GM19438 (cell line): ENCODE results near the gene INPP5A.

ENCODE experiments used
- ATAC-seq: cut with Tn5 transposase; IDR thresholded peaks from one replicate; pipeline ENCODE4 v1.9.1; 2021; ENCODE audit warnings: low read depth; ENCODE audit not compliant: unreplicated experiment

INPP5A gene

DNA sequence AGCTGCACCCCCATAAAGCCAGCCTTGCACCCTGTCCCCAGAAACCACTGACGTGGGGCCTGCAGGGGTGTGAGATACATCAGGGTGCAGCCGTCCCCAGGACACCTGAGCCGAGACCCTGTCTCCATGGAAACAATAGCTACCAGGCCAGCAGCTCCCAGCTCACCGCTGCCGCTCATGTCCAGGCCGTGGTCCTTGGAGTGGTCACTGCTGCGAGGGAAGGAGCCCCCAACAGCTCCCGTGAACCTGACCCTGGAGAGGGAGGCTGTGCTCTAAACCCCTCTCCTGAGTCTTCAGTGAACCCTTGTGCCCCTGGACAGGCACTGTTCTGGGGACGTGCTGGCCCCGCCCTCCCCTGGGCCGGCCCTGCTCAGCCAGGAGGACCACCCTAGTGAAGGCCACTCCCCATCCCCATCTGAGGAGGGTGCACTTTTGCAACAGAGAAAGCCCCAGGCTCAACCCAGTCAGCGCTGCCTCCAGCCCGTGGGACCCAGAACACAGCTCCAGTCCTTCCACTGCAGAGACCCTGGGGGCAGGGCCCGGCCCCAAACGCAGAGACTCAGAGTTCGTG, 19.6 kb upstream of the INPP5A start:
- no peak for ATAC-seq

DNA sequence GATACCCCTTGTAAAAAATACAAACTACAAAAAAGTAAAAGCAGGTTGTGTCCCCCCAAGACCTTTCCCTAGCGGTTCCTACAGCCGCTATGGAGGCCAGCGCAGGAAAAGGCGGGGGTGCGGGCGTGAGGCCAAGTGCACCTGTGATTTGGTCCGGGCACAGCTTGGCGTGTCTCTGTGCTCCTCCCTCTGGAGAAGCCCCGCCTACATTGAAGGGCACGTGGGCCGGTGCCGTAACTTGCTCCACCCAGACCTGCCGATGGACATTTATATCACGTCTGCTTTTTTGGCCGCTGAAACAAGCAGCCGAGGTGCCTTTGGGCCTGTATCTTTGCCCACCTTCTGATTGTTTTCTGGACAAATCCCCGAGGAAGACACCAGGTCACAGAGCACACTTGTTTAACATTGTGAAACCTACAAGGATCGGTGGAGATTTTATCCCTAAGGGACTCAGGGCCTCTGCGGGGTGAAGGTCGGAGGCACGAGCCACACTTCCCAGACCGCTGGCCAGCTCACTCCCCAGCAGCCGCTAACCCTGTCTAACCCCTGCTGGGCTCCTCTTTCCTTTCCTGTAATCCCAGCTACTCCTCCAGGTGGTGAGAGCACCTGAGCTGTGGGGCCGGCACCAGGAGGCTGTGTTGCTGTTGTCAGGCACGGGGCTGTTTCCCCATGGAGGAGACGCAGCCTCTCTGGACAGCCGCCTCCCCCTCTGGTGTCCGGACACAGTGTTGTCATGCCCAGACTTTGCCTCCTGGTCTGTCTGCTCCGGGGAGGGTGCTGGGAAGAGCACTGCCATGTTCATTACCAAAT, 18.8 kb upstream of the INPP5A start:
- no peak for ATAC-seq

DNA sequence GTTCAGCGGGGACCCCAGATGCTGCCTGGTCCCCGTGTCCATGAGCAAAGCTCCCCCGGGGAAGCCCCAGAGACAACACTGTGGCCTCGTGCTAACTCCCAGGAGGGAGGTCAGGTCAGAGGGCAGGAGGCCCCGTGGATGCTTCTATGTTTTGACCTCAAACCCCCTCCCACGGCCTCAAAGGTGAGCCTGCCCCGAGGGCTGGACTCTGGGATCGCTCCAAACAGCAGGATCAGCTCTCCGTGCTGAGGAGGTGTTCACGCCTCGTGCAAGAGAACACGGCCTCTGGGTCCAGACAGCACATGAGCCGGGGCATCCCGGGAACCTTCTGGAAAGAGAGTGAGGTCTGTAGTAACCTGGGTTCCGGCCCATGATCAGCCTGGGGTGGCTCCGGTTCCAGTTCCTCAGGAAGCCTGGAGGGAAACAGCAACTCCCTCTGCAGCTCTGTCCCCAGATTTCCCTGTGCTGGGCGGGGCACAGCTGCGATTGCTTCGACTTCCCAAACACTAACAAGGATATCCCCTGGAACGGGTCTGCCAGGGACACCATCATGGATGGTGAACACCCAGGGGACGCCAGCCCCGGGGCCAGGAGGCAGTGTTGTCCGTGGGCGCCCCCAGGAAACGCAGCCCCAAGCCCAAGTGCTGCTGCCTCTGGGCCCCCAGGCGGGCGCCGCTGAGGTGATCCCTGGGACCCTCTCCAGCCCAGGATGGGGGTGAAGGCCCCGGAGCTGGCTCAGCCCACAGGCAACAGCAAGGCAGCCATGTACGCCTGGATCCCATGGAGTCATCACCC, 18.0 kb upstream of the INPP5A start:
- ATAC-seq: no peak

DNA sequence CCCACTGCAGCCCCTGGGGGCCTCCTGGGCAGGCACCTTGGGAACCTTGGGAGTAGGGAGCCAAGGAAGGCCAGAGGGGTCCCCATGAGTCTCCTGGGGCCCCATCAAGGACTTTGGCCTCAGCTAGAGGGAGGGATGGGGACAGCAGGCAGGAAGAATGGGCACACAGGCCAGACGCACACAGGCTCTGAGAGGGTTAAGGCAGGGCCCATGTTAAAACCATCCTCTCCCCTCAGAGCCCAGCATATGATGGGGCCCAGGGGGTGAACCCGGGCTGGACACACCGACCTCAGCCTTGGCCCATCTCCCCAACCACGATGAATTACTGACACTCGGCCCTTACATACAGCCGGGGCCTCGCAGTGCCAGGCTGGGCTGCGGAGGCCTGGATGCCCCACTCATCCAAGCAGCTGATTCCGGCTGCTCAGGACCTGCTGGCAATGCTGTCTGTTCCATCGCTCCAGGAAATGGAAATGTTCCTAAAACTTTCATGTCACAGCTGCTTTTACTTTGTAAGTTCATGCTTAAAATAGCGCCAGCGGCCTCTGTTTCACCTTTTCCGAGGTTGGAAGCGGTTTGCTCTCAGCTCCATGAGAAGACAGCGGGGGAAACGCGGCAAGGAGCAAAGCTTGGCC, 17.3 kb upstream of the INPP5A start:
- ATAC-seq: no peak

DNA sequence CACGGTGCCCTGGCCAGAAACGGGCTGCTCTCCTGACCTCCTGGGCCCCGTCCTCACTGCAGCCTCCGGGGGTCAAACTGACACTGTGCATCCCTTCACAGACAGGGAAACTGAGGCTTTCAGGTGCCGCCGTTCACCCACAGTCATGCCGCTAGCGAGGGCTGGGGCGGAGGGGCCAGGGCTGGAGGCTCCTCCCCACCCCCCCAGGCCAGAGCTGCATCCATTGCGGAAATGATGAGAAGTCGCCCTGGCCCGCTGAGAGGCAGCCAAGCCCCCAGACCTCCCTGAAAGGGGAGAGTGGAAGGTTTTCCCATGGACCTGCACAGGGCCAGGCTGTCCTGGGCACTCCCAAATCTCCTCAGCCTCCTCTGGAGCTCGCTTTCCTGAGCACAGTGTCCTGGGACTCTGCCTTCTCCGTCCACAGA, 16.5 kb upstream of the INPP5A start:
- ATAC-seq: no peak

DNA sequence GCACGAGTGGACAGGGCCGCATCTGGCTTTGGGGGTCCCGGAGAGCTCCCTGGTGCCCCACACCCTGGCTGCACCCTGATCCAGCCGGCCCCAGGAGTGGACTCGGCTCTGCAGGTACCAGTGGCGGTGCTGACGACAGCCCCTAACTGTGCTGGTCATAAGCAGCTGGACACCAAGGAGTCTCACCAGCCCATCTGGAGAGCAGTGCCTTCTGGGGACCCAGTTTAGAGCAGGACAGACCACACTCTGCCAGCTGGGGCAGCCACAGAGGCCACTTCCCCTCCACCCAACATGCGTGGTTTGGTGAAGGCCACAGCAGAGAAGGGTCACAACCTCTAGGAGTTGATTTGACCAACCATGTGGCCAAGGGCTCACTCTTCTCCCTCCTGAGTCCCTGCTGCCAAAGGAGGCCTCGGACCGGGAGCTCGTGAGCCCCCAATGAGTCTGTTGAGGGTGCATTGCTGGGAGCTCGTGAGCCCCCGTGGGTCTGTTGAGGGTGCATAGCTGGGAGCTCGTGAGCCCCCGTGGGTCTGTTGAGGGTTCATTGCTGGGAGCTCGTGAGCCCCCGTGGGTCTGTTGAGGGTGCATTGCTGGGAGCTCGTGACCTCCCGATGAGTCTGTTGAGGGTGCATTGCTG, 16.0 kb upstream of the INPP5A start:
- ATAC-seq: no peak

DNA sequence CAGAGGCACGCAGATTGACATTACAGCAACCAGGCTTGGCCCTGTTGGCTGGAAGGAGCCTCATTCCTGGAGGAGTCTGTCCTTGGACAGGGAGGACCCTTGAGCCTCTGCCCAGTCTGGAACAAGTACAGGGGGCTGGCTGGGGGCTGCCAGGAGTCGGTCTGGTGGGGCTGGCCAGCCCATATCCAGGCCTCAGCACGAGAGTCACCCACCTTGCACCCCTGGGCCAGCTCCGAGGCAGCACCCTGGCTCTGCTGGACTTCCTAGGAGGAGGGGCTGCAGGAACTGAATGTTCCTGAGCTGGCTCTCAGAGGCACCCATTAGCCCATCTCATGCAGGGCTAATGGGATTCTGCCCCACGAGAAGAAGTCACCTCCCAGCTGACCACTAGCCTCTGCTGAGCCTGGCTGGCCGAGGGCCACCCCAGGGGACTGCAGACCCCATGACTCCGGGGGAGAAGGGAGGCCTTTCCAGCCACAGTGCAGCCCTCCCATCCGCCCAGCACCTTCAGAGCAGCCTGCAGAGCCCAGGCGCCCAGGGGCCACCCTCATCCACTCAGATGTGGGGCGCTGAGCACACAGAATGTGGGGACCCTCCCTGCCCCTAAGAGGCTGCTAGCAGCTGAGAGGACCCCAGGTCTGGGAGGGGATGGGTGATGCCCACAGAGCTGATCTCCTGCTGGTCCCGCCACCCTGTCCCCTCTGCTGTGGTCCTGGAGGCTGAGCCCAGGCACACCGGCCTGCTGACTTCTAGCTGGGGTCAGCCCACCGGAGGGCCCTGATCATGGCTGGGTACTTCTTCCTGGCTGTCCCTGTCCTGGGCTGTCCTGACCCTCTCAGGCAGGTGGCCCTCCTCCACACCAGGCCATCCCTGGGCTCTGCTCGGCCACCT, 14.8 kb upstream of the INPP5A start:
- ATAC-seq: no peak

DNA sequence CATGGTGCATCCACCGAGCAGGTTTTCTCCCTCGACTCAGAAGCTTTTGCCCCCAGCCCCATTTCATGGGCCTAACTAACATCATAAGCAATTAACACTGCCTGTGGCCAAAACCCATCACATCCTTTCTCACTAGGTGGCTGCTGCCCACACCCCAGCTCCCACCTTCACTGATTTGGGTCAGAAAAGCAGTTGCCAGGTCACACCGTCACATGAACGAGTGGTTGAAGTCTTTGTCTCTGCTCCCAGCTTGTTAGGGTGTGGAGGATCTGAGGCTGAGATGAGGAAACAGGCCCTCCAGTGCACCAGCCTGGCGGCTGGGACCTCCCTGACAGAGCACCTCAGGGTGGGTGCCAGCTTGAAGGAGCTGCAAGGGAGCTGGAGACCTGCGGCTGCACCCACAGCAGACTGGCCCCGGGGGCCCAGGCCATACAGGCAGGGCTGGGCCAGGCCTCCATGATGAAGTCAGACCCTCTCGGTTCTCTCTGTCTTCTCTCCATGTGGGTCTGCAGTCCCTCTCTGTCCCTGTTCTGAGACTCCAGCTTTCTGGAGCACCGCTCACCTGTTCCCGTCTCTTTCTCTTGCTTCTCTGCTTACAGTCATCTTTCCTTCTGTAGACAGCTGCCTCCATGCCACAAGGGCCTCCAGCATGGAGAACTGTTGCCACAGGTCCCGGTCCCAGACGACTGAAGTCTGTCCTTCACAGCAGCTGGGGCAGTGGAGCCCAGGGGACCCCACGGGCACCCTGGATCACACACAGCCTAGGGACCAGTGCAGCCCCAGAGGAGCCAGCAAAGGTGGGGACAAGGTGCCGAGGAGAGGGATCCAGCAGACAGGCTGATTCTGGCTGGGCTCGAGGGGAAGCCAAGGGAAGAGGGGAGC, 13.8 kb upstream of the INPP5A start:
- no peak for ATAC-seq

DNA sequence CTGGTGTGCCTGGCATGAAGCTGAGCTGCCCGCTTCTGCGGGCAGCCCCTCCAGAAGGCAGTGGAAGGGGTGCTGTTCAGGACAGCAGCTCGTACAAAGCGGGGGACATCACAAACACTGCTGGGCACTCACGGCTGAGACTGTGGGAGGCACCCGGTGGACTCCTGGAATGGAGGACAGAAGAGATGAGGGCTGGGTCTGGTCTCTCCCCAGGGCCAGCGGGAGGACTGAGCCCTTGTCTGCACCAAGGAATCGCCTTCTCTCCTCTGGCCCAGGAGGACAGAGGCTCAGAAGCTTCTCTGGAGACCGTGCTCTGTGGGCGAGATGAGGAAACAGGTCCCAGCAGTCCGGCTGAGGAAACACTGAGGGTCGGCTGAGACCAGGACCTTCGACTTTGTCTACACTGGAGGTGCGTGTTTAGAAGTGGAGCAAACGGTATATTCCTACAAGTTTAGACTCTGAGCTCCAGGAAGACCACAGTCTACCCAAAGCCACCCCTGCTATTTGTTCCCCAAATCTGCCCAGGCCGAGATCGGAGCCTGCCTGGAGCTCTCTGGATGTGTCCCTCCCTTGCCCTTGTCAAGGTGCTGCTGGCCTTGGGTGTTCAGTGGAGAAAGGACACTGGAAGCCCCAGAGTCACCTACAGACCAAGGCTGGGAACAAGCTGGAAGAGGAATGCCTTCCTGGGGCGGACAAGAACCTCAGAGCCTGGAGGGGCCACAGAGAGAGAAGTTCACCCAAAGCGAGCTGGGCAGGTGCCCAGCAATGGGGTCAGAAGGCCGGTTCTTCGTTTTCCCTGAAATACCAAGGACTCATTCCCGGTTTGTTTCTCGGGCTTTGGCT, 12.9 kb upstream of the INPP5A start:
- no peak for ATAC-seq

DNA sequence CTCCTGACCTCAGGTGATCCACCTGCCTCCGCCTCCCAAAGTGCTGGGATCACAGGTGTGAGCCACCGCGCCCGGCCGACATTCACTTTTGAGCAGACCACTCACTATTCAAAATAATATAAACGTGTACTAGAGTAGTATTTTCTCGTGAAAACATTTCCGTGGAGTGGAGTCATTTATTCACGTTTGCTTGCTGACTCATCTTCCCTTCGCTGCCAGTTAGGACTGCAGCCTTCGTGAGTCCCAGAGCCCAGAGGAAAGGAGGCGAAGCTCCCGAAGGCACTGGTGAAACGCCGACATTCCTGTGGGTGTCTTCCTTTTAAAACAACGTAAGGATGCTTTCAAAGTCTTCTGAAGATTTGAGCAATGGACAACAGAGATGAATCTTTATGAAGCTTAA, 10.9 kb upstream of the INPP5A start:
- no peak for ATAC-seq

DNA sequence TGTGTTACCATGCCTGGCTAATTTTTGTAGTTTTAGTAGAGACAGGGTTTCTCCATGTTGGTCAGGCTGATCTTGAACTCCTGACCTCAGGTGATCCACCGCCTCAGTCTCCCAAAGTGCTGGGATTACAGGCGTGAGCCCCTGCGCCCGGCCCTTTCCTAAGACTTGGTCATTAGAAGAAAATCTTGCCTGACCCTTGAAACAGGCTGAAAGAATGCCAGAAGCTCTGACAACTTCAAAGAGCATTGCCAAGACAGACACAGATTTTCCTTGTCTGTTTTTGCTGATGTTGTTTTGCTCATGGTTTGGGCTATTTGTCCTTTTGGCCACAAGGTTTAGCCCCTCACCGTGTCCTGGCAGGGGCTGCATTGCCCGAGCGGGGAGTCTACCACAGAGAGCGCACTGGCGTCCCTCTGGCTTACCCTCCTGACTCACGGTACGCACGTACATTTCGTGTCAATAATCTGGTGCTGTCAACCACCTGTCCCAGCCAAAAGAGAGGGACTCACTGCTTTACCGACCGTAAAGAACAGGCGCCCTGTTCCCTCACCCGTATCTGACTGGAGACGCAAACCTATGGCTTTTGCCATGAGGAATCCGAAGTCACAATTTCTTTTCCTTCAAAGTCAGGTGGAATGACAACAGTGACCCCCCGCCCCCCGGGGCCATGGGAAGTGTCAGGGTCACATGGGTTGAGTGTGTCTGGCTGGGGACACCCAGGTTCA, 10.1 kb upstream of the INPP5A start:
- ATAC-seq: no peak

DNA sequence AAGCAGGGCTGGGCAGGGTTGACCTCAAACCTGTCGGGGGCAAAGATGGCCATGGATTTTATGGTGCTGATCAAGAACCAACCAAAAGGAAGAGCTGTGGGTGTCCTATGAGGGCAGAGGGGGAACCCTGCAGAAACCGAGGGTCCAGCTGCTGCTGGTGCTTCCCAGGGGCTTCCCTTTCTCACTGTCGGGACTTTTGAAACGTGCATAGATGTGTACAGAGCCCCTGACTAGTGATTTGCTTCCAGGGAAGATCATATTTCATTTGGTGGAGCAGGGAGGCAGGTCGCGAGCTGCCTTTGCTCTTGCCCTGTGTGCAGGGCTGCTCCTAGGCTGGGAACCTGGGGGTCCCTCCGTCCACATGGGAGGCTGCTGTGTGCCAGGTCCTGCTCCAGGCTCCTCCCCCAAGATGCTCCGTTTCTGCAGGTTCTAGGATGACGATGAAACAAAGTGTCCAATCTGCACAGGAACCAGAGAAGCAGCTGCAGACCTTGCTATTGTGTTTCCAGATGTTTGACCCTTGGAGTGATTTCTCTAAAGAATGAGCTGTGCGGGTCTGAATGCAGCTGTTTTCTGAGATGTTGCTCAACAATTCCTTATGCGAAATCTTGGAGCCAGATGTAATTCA, 9.4 kb upstream of the INPP5A start:
- no peak for ATAC-seq

DNA sequence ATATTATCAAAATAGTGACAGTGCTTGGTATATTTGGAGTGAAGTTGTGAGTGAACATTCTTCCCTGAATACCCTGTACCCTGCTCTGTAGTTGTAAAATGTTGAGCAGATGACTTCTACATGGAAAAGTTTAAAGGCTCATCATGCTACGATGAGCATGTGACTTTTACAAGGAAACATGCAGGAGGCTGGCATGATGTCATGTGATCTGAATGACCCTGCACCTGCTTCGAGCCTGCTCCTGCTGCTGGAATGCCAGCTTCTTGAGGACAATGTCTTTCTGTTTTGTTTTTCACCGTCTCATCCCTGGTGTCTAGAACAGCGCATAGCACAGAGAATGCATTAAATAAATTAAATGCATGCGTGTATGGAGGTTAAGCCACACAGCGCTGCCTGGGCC, 5.4 kb upstream of the INPP5A start:
- no peak for ATAC-seq

DNA sequence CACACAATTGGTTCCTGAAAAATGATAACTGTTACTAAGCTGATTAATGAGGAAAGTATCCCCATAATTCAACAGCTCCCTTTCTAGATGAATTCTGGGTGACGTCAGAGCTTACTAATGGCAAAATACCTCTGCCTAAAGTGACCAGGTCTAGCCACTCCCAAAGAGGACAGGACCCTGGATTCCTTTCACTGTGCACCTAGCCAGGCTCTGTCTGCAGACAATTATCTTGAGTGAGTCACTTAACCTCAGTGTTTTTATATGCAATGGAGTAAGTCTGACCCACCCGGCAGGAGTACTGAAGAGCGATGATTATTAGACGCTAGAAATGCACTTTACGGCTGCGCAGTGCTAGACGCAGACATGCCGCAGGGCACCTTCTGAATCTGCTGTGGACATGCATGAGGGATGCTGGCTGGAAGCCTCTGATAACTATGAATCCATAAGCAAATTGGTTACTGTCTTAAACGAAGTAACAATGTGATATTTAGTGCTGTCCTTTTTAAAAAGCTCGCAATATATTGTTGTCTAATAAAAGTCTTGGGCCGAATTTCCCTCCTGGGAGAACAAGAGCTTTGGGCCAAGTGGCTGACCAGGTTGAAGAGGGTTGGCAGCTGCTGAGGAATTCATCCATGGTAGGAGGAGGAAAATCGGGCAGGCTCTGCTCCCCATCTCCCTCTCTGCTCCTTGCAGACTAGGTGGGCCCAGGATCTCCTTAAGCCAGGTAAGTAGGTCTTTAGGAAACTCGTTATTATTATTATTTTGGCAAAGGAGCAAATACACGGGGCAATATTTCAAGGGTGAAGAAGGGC, 4.6 kb upstream of the INPP5A start:
- no peak for ATAC-seq

DNA sequence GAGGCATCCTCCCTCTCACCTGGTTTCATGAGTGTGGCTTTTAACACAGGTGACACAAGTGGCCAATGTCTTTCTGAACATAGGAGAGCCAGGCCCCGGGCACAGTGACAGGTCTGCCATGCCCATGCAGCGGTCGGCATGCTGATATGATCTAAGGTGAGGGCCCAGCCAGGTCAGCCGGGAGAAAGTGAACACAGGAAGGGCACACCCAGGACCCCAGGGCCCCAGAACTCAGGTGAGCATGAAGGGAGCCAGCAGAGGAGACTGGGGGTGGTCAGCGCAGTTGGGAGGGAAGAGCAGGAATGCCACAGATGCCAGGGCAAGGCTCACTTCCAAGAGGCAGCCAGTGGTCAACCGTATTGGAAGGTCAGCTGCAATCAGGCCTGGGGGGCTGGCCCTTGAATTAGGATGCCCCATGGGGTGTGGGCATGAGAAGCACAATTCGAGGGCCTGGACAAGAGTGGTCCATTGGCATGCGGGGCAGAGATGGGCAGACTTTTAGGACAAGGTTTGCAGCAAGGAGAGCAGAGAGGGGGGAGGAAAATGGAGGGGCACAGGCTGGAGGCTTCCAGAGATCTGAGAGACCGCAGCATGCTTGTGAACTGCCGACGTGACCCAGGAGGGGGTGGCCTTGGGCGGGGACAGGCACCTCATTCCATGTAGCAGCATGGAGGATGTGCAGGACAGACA, 3.9 kb upstream of the INPP5A start:
- ATAC-seq: no peak
